Stimulated activated CD8-positive, alpha-beta memory T cell treated with anti-CD3 and anti-CD28 coated beads, Interleukin-12 subunit alpha, Interleukin-12 subunit beta, amount 100 ng/mL, for 24 hours (primary cell): ENCODE data around the gene PNPLA7.

Source experiments
- DNase-seq: peaks from one replicate; pipeline ENCODE4 v3.0.0-alpha.2; 2020; ENCODE audit errors: extremely low read depth

Gene PNPLA7

DNA sequence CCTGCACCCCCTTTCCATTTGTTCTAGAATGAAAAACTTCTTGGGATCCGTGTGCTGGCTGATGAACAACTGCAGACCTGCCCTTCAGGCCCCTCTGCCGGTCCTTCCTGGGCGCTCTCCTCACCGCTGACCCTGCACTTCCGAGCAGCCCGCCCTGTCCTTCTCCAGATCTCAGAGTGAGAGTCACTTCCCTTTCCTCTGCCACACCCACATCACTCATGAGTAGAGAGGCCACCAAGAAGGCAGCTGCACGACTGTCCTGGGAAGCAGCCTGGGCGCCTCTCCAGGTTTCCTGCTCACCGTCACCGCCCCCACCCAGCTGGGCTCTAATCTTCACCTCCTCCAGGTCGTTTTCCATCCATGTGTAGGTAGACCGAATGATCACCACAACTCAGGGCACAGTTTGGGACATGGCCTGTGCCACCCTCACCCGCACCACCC lies 56.1 kb downstream of the PNPLA7 start:
- no peak for DNase-seq

GRCh38 chr9:137493364-137494103 lies 56.7 kb downstream of the PNPLA7 start:
- DNase-seq = no peak

DNA sequence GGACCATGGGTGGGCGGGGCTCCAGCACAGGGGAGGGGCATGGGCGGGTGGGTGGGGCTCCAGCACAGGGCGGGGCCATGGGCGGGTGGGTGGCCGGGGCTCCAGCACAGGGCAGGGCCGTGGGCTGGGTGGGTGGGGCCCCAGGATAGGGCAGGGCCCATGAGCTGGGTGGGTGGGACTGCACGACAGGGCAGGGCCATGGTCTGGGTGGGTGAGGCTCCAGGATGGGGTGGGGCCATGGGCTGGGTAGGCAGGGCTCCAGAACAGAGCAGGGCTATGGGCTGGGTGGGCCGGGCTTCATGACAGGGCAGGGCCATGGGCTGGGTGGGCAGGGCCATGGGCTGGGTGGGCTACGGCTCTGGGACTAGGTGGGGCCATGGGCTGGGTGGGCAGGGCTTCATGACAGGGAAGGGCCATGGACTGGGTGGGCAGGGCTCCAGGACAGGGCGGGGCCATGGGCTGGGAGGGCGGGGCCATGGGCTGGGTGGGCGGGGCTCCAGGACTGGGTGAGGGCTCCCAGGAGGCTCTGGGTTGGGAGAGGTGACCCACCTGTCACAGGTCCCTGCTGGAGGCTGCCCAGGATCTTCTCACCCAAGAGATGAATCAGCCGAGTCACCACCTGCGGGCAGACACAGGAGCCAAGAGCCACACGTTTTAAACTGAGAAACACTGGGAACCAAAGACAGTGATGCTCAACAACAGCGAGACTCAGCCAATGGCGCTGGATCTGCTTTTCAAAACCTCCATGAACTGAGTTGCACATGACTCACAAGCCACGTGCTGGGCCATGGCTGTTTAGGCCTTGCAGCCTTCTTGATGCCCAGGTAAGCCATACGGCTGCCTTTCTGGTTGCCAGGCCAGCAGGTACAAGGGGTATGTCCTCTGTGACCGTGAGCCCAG lies 57.5 kb downstream of the PNPLA7 start:
- DNase-seq = no peak

DNA sequence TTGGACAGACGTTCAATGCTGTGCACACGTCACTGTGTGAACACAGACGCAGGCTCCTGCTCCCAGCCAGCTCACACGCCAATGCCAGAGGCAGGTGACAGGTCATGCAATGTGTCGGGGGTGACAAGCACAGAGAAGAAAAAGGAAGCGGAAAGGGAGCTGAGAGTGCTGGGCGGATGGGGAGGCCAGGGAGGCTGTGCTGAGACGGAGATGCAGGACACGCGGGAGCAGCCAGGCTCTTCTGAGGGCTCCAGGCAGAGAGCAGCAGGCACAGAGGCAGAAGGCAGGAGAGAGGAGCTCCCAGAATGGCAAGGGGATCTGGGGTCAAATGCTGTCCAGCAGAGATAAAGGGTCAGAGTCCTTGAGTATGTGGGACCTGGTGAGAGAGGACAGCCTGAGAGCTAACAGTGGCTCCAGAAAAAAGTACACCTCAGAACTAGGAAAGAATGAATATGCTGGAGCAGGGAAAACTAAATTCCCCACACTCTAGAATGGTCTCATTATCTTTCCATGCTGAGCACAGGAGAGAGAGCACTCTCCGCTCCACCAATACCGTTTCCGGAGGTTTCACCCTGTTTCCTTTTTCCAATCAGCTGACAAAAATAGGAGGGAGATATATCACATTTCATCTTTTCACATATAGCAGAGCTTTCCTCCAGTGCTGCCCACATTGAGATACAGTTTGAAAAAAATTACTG lies 58.3 kb downstream of the PNPLA7 start:
- DNase-seq = no peak

GRCh38 chr9:137490532-137491186 lies 59.5 kb downstream of the PNPLA7 start:
- DNase-seq = no peak

DNA sequence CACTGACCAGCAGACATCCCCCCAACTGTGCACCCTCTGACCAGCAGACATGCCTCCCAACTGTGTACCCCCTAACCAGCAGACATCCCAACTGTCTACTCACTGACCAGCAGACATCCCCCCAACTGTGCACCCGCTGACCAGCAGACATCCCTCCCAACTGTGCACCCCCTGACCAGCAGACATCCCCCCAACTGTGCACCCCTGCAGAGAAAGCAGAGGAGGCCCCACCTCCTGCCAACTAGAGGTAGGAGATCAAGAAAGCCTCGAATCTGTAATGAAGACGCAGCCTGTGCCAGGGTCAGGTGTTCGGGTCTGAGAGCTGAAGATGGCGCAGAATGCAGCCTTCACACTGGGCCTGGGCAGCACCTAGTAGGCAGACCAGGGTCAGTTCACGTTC lies 61.3 kb downstream of the PNPLA7 start:
- DNase-seq = no peak

DNA sequence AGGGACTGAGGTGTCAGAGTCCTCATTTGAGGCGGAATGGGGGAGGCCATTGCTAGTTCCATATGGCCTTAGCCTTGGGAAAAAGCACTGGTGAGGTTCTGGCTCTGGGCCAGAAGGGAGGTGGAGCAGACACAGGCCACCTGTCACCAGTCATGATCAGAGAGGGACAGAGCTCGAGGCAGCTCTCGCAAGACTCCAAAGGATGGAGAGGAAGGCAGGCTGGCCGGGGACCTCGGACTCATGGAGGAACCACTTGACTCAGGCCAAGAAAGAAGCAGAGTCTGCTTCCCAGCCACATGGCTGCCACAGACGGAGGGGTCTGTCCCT lies 61.9 kb downstream of the PNPLA7 start:
- no peak for DNase-seq

DNA sequence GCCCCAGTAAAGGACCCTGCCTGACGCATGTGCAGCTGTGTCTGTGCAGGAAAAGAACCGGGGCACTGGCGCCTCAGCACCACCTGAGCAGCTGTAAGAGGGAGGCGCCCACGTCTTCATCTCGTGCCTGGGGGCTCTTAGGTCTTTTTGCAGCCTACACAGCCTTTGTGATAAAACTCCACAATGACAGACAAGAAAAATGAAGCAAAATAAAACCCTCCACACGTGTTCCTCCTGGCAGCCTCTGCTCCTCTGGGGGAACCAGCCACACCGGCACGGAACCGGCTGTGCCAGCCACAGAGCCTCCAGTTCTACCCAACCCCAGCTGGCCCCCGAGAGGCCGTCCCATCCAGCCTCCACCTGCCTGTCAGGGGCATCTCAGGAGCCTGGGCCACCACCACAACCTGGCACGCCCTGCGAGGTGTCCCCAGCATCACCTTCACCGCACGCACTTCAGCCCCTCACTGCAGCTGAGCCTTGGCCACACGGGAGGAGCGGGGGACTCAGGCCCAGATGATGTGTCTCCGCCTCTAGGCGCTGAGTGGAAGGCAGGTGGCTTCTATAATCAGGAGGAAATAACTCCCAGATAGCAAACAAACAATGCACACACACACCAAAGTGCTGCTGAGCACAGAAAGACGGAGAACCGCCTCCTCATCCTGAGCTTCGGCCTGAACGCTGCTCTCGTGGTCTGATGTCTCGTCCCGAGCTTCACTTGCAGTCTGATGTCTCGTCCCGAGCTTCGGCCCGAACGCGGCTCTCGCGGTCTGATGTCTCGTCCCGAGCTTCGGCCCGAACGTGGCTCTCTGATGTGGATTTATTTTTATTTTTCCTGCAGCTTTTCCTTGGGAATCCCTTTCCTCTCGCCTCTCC lies 62.5 kb downstream of the PNPLA7 start:
- no peak for DNase-seq

GRCh38 chr9:137486545-137487453 lies 63.4 kb downstream of the PNPLA7 start:
- no peak for DNase-seq

- DNase-seq = no peak
Measured at GRCh38 chr9:137486141-137486490, 64.1 kb downstream of the PNPLA7 start.

- DNase-seq = no peak
Measured at GRCh38 chr9:137485343-137486140, 64.7 kb downstream of the PNPLA7 start.

DNA sequence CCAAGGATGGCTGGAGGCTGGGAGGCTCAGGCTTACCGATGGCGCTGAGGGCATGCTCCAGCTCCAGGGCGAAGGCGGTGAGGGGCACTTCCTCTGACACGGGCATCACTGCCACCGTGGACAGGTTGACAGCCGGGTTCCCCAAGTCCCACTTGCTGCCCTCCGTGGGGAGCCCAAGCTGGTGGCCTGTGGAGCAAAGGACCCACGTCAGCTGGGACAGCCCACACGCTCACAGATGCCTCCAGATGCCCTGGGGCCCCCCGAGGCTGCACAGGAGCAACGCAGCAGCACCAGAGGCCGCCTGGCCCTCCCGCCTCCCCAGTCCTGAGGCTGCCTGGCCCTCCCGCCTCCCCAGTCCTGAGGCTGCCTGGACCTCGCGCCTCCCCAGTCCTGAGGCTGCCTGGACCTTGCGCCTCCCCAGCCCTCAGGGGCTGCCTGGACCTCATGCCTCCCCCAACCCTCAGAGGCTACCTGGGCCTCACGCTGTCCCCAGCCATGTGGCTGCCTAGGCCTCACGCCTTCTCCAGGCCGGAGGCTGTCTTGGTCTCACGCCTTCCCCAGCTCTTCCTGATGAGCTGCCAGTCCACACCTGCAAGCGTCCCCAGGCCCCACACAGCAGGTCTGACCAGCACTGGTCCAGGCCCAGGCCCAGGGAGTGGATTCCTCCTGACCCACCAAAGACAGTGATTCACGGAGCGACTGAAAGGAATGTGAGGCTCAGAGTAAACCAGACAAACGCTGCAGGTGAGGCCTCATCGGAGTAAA lies 65.5 kb downstream of the PNPLA7 start:
- no peak for DNase-seq

DNA sequence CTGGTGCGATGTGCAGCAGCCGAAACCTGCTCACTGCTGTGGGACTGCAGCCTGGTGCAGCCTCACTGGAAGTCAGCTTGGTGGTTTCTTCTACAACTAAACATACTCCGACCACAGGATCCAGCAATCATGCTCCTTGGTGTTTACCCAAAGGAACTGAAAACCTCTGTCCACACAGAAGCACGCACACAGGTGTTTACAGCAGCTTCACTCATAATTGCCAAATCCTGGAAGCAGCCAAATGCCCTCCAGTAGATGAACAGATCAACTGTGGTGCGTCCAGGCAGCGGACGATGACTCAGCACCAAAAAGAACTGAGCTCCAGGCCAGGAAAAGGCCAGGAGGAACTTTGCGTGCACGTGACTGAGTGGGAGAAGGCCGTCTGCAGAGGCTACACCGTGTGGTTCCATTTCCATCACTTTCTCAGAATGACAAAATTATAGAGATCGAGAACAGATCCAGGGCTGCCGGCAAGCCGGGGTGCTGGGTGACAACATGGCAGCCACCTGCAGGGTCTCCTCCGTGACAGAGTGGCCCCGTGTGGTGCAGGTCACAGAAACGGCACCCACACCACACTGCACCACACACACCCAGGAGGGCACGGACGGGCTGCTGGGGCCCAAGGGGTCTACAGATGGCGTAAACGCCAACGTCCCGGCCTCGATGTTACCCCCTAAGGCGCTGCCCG lies 68.0 kb downstream of the PNPLA7 start:
- no peak for DNase-seq

DNA sequence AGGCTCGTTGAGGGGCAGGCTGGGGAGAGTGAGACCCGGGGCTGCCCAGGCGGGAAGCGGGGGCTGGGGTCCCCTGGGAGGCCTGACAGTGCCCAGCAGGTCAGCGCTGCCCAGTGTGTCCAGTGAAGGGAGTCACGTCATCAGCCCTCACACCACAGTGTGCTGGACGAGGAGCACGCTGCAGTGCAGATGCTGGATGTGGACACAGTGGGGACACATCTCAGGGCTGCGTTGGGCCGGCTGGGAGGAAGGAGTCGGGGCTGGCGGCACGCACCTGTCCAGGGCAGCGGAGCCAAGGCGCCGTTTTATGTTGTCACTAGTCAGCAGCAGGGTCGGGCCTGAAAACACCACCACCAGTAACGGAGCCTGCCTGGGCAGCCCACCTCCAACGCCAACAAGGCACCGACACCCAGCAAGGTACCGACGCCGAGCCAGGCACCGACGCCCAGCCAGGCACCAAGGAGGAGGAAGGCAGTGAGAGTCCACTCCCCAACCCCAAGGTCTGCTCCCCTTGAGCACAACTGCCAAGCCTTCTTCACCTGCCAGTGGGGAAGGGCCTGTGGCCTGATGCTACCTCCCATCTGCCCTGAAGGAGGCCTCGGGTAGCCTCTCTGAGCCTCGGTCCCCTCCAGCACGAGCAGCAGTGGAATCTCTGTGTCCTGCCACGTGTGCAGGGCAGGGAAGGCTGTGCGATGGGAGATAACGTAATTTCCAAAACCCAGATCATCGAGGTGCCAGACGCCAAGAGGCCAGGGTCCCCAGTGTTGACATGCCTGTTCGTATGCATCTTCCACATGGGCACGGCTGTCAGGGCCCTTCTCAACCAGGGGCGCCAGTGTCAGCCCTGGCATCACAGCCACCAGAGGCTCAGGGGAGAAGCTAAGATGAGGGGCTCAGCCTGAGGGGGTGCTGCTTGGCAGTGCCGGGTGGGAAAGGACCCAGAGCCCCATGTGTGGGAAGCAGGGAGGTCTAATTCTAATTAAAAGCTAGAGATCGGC lies 69.2 kb downstream of the PNPLA7 start:
- no peak for DNase-seq

DNA sequence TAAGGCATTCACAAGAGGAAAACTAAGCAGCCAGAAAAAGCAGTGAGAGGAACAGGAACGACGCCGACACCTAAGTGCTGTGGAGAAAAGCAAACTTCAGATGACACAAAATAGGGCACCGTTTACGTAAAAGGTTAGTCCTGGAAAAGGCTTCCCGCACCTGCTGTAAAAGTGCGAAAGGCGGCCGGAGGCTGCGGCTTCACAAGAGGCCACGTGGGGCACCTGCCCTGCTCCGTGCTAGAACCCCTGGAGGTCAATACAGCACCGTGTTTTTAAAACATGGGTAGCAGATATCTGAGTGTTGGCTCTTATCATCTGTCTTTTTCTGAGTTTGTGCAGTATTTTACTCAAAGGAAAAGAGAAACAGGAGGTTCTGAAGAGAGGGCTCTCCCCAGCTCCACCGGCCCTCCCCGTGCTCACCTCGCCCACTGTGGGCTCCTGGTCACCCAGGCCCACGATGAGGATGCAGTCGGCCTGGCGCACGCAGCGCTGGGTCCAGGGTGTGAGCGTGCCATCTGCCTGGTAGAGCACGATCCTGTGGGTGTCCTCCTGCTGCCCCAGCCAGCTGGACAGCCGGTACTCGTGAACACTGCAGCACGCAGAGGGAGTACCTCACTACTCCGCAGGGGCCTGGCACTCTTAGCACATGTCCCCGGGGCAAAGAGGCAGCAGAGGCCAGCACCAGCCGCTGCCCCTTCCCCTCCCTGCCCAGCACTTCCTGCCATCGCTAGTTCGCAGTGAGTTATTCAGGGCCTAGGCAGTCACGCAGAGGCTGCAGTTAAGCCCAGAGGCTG lies 70.1 kb downstream of the PNPLA7 start:
- DNase-seq = no peak
